ENCODE results near the gene KIF16B. TPM values are rescaled to one million over a fixed set of nuclear protein-coding genes. Genes with fewer than 3 reads are reported as not detected.

Gene KIF16B
- total RNA-seq, 1 experiment from 2014 or later, result 7.6 TPM

- no peak for TF ChIP-seq E2F1 (CRISPR knock-in tag; IDR thresholded peaks at IDR 0.05)
- TF ChIP-seq MAX (CRISPR knock-in tag; IDR thresholded peaks at IDR 0.05), result peak; percentile 70; the same call in 1 of the 2 replicates
- TF ChIP-seq AR (CRISPR knock-in tag; IDR thresholded peaks at IDR 0.05), result no peak
- peak; percentile 94 for TF ChIP-seq GTF2I (CRISPR knock-in tag; conservative IDR thresholded peaks at IDR 0.05)
- no peak for TF ChIP-seq FOXK1 (CRISPR knock-in tag; IDR thresholded peaks at IDR 0.05)
- TF ChIP-seq PRDM15 (CRISPR knock-in tag; IDR thresholded peaks at IDR 0.05), result peak; percentile 100
- peak; percentile 73 for TF ChIP-seq USF2 (CRISPR knock-in tag; IDR thresholded peaks at IDR 0.05)
- TF ChIP-seq IRF1 (CRISPR knock-in tag; IDR thresholded peaks at IDR 0.05), result no peak
- TF ChIP-seq JAZF1 (CRISPR knock-in tag; IDR thresholded peaks at IDR 0.05), result no peak
- TF ChIP-seq E2F5 (CRISPR knock-in tag; IDR thresholded peaks at IDR 0.05), result peak; percentile 62; the same call in 1 of the 2 replicates
- TF ChIP-seq ZNF423 (CRISPR knock-in tag; IDR thresholded peaks at IDR 0.05), result no peak
- TF ChIP-seq ATF1 (CRISPR knock-in tag; IDR thresholded peaks at IDR 0.05), result no peak
- no peak for TF ChIP-seq CREM (CRISPR knock-in tag; IDR thresholded peaks at IDR 0.05)
- TF ChIP-seq ZNF671 (CRISPR knock-in tag; IDR thresholded peaks at IDR 0.05), result no peak
- no peak for TF ChIP-seq PRRX2 (CRISPR knock-in tag; IDR thresholded peaks at IDR 0.05)
- no peak for TF ChIP-seq E2F4 (CRISPR knock-in tag; IDR thresholded peaks at IDR 0.05; ENCODE audit: borderline replicate concordance, low read depth)
These were observed at the start of gene KIF16B (continued) for GRCh38 chr20:16573001-16573965.

Data from WTC11 (cell line).